Liver (tissue), 9 donors: Measurements from ENCODE around the gene NFIL3. TPM values are rescaled to one million over a fixed set of nuclear protein-coding genes. Genes with fewer than 3 reads are reported as not detected.

Source experiments
- DNase-seq: peaks from one replicate; pipeline ENCODE4 v3.0.0-alpha.2; 2017; ENCODE audit warnings: low spot score
- H3K27ac ChIP-seq, 2 donors: one replicate each; pipeline ENCODE4 v1.7.0; 2013; ENCODE audit warnings: inconsistent platforms in 2 of 2, low read length in 2 of 2, control low read depth in 1 of 2, low read depth in 1 of 2, mild to moderate bottlenecking in 1 of 2
- H3K27me3 ChIP-seq, 4 donors: one replicate each; pipeline versions ENCODE4 v1.6.1 to v1.7.0; 2013; ENCODE audit warnings: low read length in 3 of 4, inconsistent platforms in 1 of 4, mild to moderate bottlenecking in 1 of 4, moderate library complexity in 1 of 4; ENCODE audit not compliant: control insufficient read depth in 4 of 4, insufficient read depth in 4 of 4
- H3K36me3 ChIP-seq, 4 donors: one replicate each; pipeline versions ENCODE4 v1.6.1 to v1.7.0; 2013; ENCODE audit warnings: low read length in 3 of 4, mild to moderate bottlenecking in 3 of 4, low read depth in 1 of 4, moderate library complexity in 1 of 4; ENCODE audit not compliant: control insufficient read depth in 4 of 4, insufficient read depth in 3 of 4
- H3K4me1 ChIP-seq, 4 donors: one replicate each; pipeline versions ENCODE4 v1.6.1 to v1.7.0; 2013; ENCODE audit warnings: low read length in 3 of 4, mild to moderate bottlenecking in 3 of 4, moderate library complexity in 1 of 4; ENCODE audit not compliant: control insufficient read depth in 4 of 4, insufficient read depth in 4 of 4
- H3K4me3 ChIP-seq, 3 donors: one replicate each; pipeline versions ENCODE4 v1.6.1 to v1.7.0; 2013; ENCODE audit warnings: low read length in 3 of 3, control low read depth in 1 of 3, low read depth in 1 of 3, mild to moderate bottlenecking in 1 of 3
- H3K9ac ChIP-seq, 2 donors: one replicate each; pipeline ENCODE4 v1.7.0; 2013; ENCODE audit warnings: low read length in 2 of 2, mild to moderate bottlenecking in 2 of 2, moderate library complexity in 2 of 2, control low read depth in 1 of 2, low read depth in 1 of 2
- H3K9me3 ChIP-seq, 4 donors: one replicate each; pipeline versions ENCODE4 v1.6.1 to v1.7.0; 2013; ENCODE audit warnings: low read length in 3 of 4; ENCODE audit not compliant: control insufficient read depth in 4 of 4
- EGR1 ChIP-seq, 2 donors: IDR thresholded peaks; 2 replicates each; pipeline ENCODE4 v1.6.1; 2016 to 2018; ENCODE audit warnings: antibody characterized with exemption in 2 of 2, low read depth in 2 of 2
- FOXA1 ChIP-seq: IDR thresholded peaks from 2 replicates; pipeline ENCODE4 v1.6.1; 2016; ENCODE audit warnings: antibody characterized with exemption
- FOXA2 ChIP-seq: IDR thresholded peaks from 2 replicates; pipeline ENCODE4 v1.6.1; 2016; ENCODE audit warnings: antibody characterized with exemption
- GABPA ChIP-seq, 2 donors: IDR thresholded peaks in 1 of 2; conservative IDR thresholded peaks in 1 of 2; 2 replicates each; pipeline ENCODE4 v1.6.1; 2016; ENCODE audit warnings: antibody characterized with exemption in 2 of 2, mild to moderate bottlenecking in 1 of 2, moderate library complexity in 1 of 2
- HNF4A ChIP-seq, 2 donors: conservative IDR thresholded peaks; 2 replicates each; pipeline ENCODE4 v1.6.1; 2016; ENCODE audit warnings: antibody characterized with exemption in 2 of 2, mild to moderate bottlenecking in 2 of 2
- HNF4G ChIP-seq: IDR thresholded peaks from 2 replicates; pipeline ENCODE4 v1.6.1; 2016; ENCODE audit warnings: antibody characterized with exemption
- JUND ChIP-seq, 2 donors: IDR thresholded peaks; 2 replicates each; pipeline ENCODE4 v1.6.1; 2016; ENCODE audit warnings: antibody characterized with exemption in 2 of 2
- MAX ChIP-seq: IDR thresholded peaks from 2 replicates; pipeline ENCODE4 v1.6.1; 2016; ENCODE audit warnings: antibody characterized with exemption
- NR2F2 ChIP-seq: IDR thresholded peaks from 2 replicates; pipeline ENCODE4 v1.6.1; 2016; ENCODE audit warnings: antibody characterized with exemption
- RAD21 ChIP-seq, 2 donors: IDR thresholded peaks; 2 replicates each; pipeline ENCODE4 v1.6.1; 2016; ENCODE audit warnings: antibody characterized with exemption in 2 of 2, mild to moderate bottlenecking in 2 of 2
- RXRA ChIP-seq, 2 donors: IDR thresholded peaks; 2 replicates each; pipeline ENCODE4 v1.6.1; 2017 to 2018; ENCODE audit warnings: antibody characterized with exemption in 2 of 2, mild to moderate bottlenecking in 1 of 2
- SP1 ChIP-seq: IDR thresholded peaks from 2 replicates; pipeline ENCODE4 v1.6.1; 2018; ENCODE audit warnings: antibody characterized with exemption, mild to moderate bottlenecking
- TAF1 ChIP-seq: conservative IDR thresholded peaks from 2 replicates; pipeline ENCODE4 v1.6.1; 2016; ENCODE audit warnings: antibody characterized with exemption, mild to moderate bottlenecking
- YY1 ChIP-seq: IDR thresholded peaks from 2 replicates; pipeline ENCODE4 v1.6.1; 2016; ENCODE audit warnings: antibody characterized with exemption, mild to moderate bottlenecking
- ZBTB33 ChIP-seq: IDR thresholded peaks from 2 replicates; pipeline ENCODE4 v1.6.1; 2016; ENCODE audit warnings: antibody characterized with exemption
- WGBS: extraction: QIAGEN DNeasy Blood & Tissue Kit; methylation state at CpG from one replicate; pipeline ENCODE4 v1.1.7; 2013; 5-methylcytosine and 5-hydroxymethylcytosine counted together
- polyA plus RNA-seq, 2 donors: library from polyadenylated mRNA; stranded (reverse) in 1 of 2; unstranded in 1 of 2; fragments of 200-250 nt in 1 of 2; fragments of >200 nt in 1 of 2; fragmentation: Nextera tagmentation in 1 of 2; extraction: Ambion mirVana in 1 of 2; gene quantifications; one replicate each; pipeline versions ENCODE4 v1.2.1 to v1.2.3, GENCODE V29; 2013 to 2015
- total RNA-seq, 2 donors: library from RNA; depleted of rRNA; stranded (reverse); fragments of >200 nt; gene quantifications; one replicate each; pipeline ENCODE4 v1.2.3, GENCODE V29; 2014
- TF ChIP-seq, protein P1 (sequence below): IDR thresholded peaks from 2 replicates; pipeline ENCODE4 v1.6.1; 2016; ENCODE audit warnings: antibody characterized with exemption
- TF ChIP-seq, protein P2 (sequence below): fragments of 150-350 bp; IDR thresholded peaks from 2 replicates; pipeline ENCODE4 v1.5.1; 2017; ENCODE audit warnings: improper control_type of control experiment, low read depth, low read length; ENCODE audit not compliant: missing input control
- TF ChIP-seq, protein P3 (sequence below): IDR thresholded peaks from 2 replicates; pipeline ENCODE4 v1.6.1; 2016; ENCODE audit warnings: antibody characterized with exemption, mild to moderate bottlenecking
- donor health status: healthy.
- donor health status: healthy.
- donor health status: healthy.
- donor health status: healthy.
- donor health status: healthy.

NFIL3 gene
- total and polyA plus RNA-seq, 4 donors, result 6.6 to 20.2 (median 8.5) TPM

DNA sequence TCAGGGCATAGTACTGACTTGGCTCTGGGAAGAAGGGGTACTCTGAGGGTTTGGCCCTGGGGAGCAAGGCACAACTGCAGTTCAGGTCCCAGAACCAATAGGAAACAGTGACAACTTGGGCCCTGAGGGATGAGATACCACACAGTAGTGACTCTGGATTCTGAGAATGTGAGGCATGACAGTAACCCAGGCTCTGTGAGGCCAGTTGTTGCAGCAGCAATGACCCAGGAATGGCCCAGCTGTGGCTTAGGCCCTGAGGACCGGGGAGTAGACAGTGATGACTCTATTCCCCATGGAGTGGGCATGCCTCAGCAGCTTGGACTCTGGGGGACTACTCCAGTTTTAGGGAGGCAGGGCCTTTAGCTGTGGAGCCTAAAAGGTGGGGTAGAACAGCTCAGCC lies 21.5 kb upstream of the NFIL3 start:
- no peak for DNase-seq
- no peak for TF ChIP-seq HNF4A (conservative IDR thresholded peaks at IDR 0.05)
- TF ChIP-seq RXRA (IDR thresholded peaks at IDR 0.05), result no peak
- no peak for TF ChIP-seq YY1
- no peak for TF ChIP-seq RAD21 (IDR thresholded peaks at IDR 0.05)
- TF ChIP-seq HNF4G, result no peak
- no peak for TF ChIP-seq MAX
- TF ChIP-seq JUND (IDR thresholded peaks at IDR 0.05), result no peak
- TF ChIP-seq, protein P1, sequence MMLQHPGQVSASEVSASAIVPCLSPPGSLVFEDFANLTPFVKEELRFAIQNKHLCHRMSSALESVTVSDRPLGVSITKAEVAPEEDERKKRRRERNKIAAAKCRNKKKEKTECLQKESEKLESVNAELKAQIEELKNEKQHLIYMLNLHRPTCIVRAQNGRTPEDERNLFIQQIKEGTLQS, result no peak
- TF ChIP-seq GABPA (IDR thresholded peaks at IDR 0.05 in 1 of 2, conservative IDR thresholded peaks at IDR 0.05 in 1 of 2), result no peak
- no peak for TF ChIP-seq TAF1
- TF ChIP-seq EGR1 (IDR thresholded peaks at IDR 0.05; ENCODE audit: low read depth in 2 of 2), result no peak
- TF ChIP-seq ZBTB33, result no peak
- no peak for TF ChIP-seq FOXA1
- TF ChIP-seq NR2F2, result no peak
- TF ChIP-seq, protein P2, sequence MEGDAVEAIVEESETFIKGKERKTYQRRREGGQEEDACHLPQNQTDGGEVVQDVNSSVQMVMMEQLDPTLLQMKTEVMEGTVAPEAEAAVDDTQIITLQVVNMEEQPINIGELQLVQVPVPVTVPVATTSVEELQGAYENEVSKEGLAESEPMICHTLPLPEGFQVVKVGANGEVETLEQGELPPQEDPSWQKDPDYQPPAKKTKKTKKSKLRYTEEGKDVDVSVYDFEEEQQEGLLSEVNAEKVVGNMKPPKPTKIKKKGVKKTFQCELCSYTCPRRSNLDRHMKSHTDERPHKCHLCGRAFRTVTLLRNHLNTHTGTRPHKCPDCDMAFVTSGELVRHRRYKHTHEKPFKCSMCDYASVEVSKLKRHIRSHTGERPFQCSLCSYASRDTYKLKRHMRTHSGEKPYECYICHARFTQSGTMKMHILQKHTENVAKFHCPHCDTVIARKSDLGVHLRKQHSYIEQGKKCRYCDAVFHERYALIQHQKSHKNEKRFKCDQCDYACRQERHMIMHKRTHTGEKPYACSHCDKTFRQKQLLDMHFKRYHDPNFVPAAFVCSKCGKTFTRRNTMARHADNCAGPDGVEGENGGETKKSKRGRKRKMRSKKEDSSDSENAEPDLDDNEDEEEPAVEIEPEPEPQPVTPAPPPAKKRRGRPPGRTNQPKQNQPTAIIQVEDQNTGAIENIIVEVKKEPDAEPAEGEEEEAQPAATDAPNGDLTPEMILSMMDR, result no peak
- no peak for TF ChIP-seq FOXA2
- TF ChIP-seq SP1, result no peak
- TF ChIP-seq, protein P3, sequence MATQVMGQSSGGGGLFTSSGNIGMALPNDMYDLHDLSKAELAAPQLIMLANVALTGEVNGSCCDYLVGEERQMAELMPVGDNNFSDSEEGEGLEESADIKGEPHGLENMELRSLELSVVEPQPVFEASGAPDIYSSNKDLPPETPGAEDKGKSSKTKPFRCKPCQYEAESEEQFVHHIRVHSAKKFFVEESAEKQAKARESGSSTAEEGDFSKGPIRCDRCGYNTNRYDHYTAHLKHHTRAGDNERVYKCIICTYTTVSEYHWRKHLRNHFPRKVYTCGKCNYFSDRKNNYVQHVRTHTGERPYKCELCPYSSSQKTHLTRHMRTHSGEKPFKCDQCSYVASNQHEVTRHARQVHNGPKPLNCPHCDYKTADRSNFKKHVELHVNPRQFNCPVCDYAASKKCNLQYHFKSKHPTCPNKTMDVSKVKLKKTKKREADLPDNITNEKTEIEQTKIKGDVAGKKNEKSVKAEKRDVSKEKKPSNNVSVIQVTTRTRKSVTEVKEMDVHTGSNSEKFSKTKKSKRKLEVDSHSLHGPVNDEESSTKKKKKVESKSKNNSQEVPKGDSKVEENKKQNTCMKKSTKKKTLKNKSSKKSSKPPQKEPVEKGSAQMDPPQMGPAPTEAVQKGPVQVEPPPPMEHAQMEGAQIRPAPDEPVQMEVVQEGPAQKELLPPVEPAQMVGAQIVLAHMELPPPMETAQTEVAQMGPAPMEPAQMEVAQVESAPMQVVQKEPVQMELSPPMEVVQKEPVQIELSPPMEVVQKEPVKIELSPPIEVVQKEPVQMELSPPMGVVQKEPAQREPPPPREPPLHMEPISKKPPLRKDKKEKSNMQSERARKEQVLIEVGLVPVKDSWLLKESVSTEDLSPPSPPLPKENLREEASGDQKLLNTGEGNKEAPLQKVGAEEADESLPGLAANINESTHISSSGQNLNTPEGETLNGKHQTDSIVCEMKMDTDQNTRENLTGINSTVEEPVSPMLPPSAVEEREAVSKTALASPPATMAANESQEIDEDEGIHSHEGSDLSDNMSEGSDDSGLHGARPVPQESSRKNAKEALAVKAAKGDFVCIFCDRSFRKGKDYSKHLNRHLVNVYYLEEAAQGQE, result no peak
- no peaks in the 10 kb centered on the region for H3K27me3 ChIP-seq
- no peaks in the 10 kb centered on the region for H3K4me1 ChIP-seq
- H3K9me3 ChIP-seq, result peaks cover 0 to 4% (median 3%) of the 10 kb centered on the region in 4 donors
- H3K36me3 ChIP-seq, result no peaks in the 10 kb centered on the region
- H3K9ac ChIP-seq, result no peak overlapping the region
- 79% methylated on average over 1 of the region's 1 CpG for WGBS
- H3K27ac ChIP-seq, result no peak overlapping the region
- H3K4me3 ChIP-seq, result no peak overlapping the region
